ENCODE measurements around the gene ATXN2. TPM values are rescaled to one million over a fixed set of nuclear protein-coding genes. Genes with fewer than 3 reads are reported as not detected.

Gene ATXN2
- total RNA-seq, 2 experiments from 2014 or later = 21.9 to 23.7 TPM

DNA sequence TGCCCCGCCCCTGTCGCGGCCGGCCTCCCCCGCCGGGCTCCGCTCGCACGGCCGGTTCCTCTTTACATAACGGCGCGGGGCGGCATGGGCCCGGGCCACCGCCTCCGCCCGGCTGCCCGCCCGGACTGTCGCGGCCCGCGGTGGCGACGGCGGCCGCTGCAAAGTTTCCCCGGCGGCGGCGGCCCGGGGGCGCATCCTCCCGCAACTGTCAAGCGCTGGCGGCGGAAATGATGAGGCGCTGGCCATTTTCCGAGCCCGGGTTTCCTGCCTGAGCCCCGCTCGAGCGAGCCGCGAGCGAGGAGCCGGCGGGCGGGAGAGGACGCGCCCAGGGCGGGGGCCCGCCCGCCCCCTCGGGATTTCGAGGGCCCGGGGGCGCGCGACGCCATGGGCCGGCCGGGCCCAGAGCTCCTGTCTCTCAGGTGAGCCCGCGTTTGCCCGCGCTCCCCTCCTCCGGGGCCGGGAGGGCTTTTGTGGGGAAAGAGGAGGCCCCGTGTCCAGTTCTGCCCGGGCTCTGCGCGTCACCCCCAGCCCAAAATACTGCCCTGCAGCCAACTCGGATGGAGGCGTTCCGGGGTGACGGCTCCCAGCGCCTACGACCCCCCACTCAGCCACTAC is 193.1 kb downstream of the ATXN2 start, which contains the start of gene SH2B3:
Gene SH2B3, plus strand, starts transcription at position 65 of the 615 bp plus-strand sequence. CDS start 12,223 bp downstream, outside the sequence.
- CTCF ChIA-PET = interaction anchor here (4.0 to 16.9 kb wide), 3 partner anchors 9 to 45 kb away, joined by 24 to 487 read pairs (median 56); no protein-coding TSS in a partner anchor
- Mint-ChIP-seq H3K36me3 (ENCODE audit: low read depth) (peaks cover 6% of the 10 kb centered on the region), H3K4me3 (peak within 1 kb of the TSS; percentile 89), H3K9me3 (no peaks in the 10 kb centered on the region), H3K4me1 (ENCODE audit: low read depth) (peaks cover 66% of the 10 kb centered on the region), H3K27ac (peak within 1 kb of the TSS; percentile 89), H3K27me3 (no peaks in the 10 kb centered on the region)
- TF ChIP-seq, protein P1, sequence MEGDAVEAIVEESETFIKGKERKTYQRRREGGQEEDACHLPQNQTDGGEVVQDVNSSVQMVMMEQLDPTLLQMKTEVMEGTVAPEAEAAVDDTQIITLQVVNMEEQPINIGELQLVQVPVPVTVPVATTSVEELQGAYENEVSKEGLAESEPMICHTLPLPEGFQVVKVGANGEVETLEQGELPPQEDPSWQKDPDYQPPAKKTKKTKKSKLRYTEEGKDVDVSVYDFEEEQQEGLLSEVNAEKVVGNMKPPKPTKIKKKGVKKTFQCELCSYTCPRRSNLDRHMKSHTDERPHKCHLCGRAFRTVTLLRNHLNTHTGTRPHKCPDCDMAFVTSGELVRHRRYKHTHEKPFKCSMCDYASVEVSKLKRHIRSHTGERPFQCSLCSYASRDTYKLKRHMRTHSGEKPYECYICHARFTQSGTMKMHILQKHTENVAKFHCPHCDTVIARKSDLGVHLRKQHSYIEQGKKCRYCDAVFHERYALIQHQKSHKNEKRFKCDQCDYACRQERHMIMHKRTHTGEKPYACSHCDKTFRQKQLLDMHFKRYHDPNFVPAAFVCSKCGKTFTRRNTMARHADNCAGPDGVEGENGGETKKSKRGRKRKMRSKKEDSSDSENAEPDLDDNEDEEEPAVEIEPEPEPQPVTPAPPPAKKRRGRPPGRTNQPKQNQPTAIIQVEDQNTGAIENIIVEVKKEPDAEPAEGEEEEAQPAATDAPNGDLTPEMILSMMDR (IDR thresholded peaks at IDR 0.05) = no peak
- H3K27me3 ChIP-seq (ENCODE audit: control insufficient read depth in 1 of 2, insufficient read depth in 2 of 2, low read length in 2 of 2) = no peaks in the 10 kb centered on the region
- peak within 1 kb of the TSS; percentile 91 to 98 for H3K27ac ChIP-seq (ENCODE audit: low read depth in 1 of 2, low read length in 2 of 2)
- DNase-seq (peak in 9 of 14 experiments; percentile 63 to 85 (median 77)), ATAC-seq (ENCODE audit: poor library complexity) (peak; percentile 41)
- POLR2A ChIA-PET = interaction anchor here (0.6 to 5.2 kb wide), 5 partner anchors 23 to 44 kb away, joined by 3 to 63 read pairs (median 35); no protein-coding TSS in a partner anchor
- no peaks in the 10 kb centered on the region for H3K9me3 ChIP-seq (ENCODE audit: control insufficient read depth in 1 of 2, insufficient read depth in 1 of 2, low read length in 2 of 2)
- no peaks in the 10 kb centered on the region for H3K36me3 ChIP-seq (ENCODE audit: insufficient read depth, low read length)
- intact Hi-C loops (cut with DNase I, micrococcal nuclease) = loop anchor here (1.0 to 10.0 kb wide), 5 partner anchors 24 to 191 kb away; partner anchors contain the start of gene ATXN2 (in 2 of the 2)
- H3K4me3 ChIP-seq (ENCODE audit: low read length) = peak within 1 kb of the TSS; percentile 94
- peaks cover 75% of the 10 kb centered on the region for H3K4me1 ChIP-seq (ENCODE audit: insufficient read depth, low read length)

DNA sequence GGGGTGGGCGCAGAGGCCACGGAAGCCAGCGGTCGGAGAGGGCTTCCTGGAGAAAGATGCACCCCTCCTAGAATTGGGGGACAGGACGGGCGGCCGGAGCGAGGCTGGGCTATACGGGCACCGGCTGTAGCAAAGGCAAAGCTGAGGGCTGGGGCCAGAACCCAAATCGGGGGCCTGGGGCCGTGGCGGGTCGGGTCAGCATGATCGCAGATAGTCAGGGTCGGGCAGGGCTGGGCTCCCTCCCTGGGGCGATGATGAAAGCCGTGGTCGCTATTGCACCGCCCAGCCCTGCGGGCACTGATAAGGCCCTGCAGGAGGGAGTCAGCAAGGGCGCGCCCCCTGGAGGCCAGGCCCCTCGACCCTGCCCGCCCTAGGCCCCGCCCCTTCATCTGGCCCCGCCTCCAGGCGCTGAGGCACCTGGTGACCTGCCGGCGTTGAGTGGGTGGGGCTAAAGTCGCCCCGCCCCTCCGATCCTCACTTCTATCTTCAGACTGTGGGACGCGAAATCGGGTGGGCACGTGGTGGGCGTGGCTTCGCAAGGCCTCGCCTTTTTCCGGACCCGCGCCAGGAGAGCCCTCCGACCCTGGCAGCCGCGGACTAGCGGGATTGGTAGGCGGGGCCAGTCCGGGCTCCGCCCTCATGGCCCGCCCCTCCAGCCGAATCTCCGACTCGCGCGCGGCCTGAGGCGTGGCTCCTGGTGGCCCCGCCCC is 193.8 kb downstream of the ATXN2 start:
- Histone ChIP-seq H3K9me3 (ENCODE audit: control insufficient read depth in 1 of 2, insufficient read depth in 1 of 2, low read length in 2 of 2) (no peaks in the 10 kb centered on the region), H3K4me1 (ENCODE audit: insufficient read depth, low read length) (peaks cover 68% of the 10 kb centered on the region), H3K27me3 (ENCODE audit: control insufficient read depth in 1 of 2, insufficient read depth in 2 of 2, low read length in 2 of 2) (no peaks in the 10 kb centered on the region), H3K27ac (ENCODE audit: low read depth in 1 of 2, low read length in 2 of 2) (peak overlapping the region; percentile 75 to 98), H3K36me3 (ENCODE audit: insufficient read depth, low read length) (no peaks in the 10 kb centered on the region), H3K4me3 (ENCODE audit: low read length) (peak overlapping the region; percentile 63)
- intact Hi-C loops (cut with DNase I, micrococcal nuclease) = loop anchor here (1.0 to 10.0 kb wide), 4 partner anchors 29 to 192 kb away; partner anchors contain the start of gene ATXN2 (in 2 of the 2)
- ATAC-seq (ENCODE audit: poor library complexity) (peak; percentile 78), DNase-seq (peak; percentile 96 to 100 (median 99))
- Mint-ChIP-seq H3K36me3 (ENCODE audit: low read depth) (peaks cover 6% of the 10 kb centered on the region), H3K27me3 (no peaks in the 10 kb centered on the region), H3K9me3 (no peaks in the 10 kb centered on the region), H3K27ac (peak overlapping the region; percentile 72), H3K4me3 (peak overlapping the region; percentile 89), H3K4me1 (ENCODE audit: low read depth) (peaks cover 62% of the 10 kb centered on the region)
- TF ChIP-seq, protein P1 (IDR thresholded peaks at IDR 0.05) = peak; percentile 74
- POLR2A ChIA-PET = interaction anchor here (0.6 to 5.2 kb wide), 8 partner anchors 7 to 45 kb away, joined by 3 to 63 read pairs (median 22); no protein-coding TSS in a partner anchor
- CTCF ChIA-PET = interaction anchor here (1.0 to 16.9 kb wide), 6 partner anchors 20 to 124 kb away, joined by 3 to 487 read pairs (median 4); no protein-coding TSS in a partner anchor

All from CD4-positive, alpha-beta T cell (primary cell).